Body of pancreas (tissue), 4 donors: ENCODE data around the gene RICTOR.

ENCODE experiments used
- POLR2A ChIP-seq, 3 donors: fragments of 450-650 bp; IDR thresholded peaks; one replicate each; pipeline ENCODE4 v1.6.1; 2016; ENCODE audit warnings: antibody characterized with exemption in 3 of 3, mild to moderate bottlenecking in 2 of 3
- TF ChIP-seq, protein P1 (sequence below), 7 experiments: fragments of 450-650 bp in 4 of 7; fragments of 200-600 bp in 3 of 7; sonication (generic) in 3 of 7; IDR thresholded peaks; one replicate each; pipeline ENCODE4 v1.5.1; 2016 to 2019; ENCODE audit warnings: antibody characterized with exemption in 7 of 7

- TF ChIP-seq, protein P1, sequence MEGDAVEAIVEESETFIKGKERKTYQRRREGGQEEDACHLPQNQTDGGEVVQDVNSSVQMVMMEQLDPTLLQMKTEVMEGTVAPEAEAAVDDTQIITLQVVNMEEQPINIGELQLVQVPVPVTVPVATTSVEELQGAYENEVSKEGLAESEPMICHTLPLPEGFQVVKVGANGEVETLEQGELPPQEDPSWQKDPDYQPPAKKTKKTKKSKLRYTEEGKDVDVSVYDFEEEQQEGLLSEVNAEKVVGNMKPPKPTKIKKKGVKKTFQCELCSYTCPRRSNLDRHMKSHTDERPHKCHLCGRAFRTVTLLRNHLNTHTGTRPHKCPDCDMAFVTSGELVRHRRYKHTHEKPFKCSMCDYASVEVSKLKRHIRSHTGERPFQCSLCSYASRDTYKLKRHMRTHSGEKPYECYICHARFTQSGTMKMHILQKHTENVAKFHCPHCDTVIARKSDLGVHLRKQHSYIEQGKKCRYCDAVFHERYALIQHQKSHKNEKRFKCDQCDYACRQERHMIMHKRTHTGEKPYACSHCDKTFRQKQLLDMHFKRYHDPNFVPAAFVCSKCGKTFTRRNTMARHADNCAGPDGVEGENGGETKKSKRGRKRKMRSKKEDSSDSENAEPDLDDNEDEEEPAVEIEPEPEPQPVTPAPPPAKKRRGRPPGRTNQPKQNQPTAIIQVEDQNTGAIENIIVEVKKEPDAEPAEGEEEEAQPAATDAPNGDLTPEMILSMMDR (IDR thresholded peaks at IDR 0.05) = no peak
- no peak for TF ChIP-seq POLR2A (IDR thresholded peaks at IDR 0.05)
These were observed 144.4 kb downstream of the RICTOR start for GRCh38 chr5:38929838-38930237.
